Colonic mucosa (tissue), 4 donors: ENCODE data around the gene CACNA1A. TPM values are rescaled to one million over a fixed set of nuclear protein-coding genes. Genes with fewer than 3 reads are reported as not detected.

Experiments used
- DNase-seq: peaks from one replicate; pipeline ENCODE4 v3.0.0-alpha.2; 2020
- H3K27ac ChIP-seq: fragments of 200-600 bp; one replicate; pipeline ENCODE4 v1.8.0; 2021
- H3K27me3 ChIP-seq: fragments of 200-600 bp; one replicate; pipeline ENCODE4 v1.8.0; 2021
- H3K36me3 ChIP-seq: fragments of 200-600 bp; one replicate; pipeline ENCODE4 v1.8.0; 2021
- H3K4me1 ChIP-seq: fragments of 200-600 bp; one replicate; pipeline ENCODE4 v1.8.0; 2021; ENCODE audit warnings: mild to moderate bottlenecking
- H3K4me3 ChIP-seq: fragments of 200-600 bp; one replicate; pipeline ENCODE4 v1.8.0; 2021
- H3K9ac ChIP-seq, 2 donors: one replicate each; pipeline ENCODE4 v1.7.0; 2013; ENCODE audit warnings: control low read depth in 2 of 2, low read depth in 2 of 2, low read length in 2 of 2
- H3K9me3 ChIP-seq: fragments of 200-600 bp; one replicate; pipeline ENCODE4 v1.8.0; 2021
- CTCF ChIP-seq: fragments of 200-600 bp; IDR thresholded peaks from one replicate; pipeline ENCODE4 v1.8.0; 2022; ENCODE audit warnings: antibody characterized with exemption, mild to moderate bottlenecking
- intact Hi-C: fragments of 100-400 bp; cut with DNase I; formaldehyde crosslinking; loops from one replicate; pipeline ENCODE4 v1.14.1; 2022
- total RNA-seq, 2 donors: library from RNA; stranded (reverse); fragmentation: NEBNext Ultra II Directional in 1 of 2; extraction: Animal tissue kit (Norgen Biotek cat#: 25700) in 1 of 2; gene quantifications; one replicate each; pipeline ENCODE4 v1.2.1, GENCODE V29; 2021
- donor health status: healthy.
- donor health status: DM: no; HTN: no; CAD: no.
- donor health status: DM: no; HTN: no; CAD: no.

CACNA1A gene
- total RNA-seq, 2 donors from 2014 or later, result 4.9 to 6.1 TPM

- Histone ChIP-seq H3K4me1 (no peaks in the 10 kb centered on the region), H3K9ac (no peak overlapping the region), H3K4me3 (no peak overlapping the region), H3K9me3 (no peaks in the 10 kb centered on the region), H3K36me3 (no peaks in the 10 kb centered on the region), H3K27me3 (no peaks in the 10 kb centered on the region), H3K27ac (no peak overlapping the region)
- intact Hi-C loops, result no loop called here
- no peak for TF ChIP-seq CTCF
- no peak for DNase-seq
Measured at GRCh38 chr19:13544423-13544822, 38.1 kb upstream of the CACNA1A start.

- DNase-seq, result no peak
- no peaks in the 10 kb centered on the region for H3K9me3 ChIP-seq
- H3K36me3 ChIP-seq, result no peaks in the 10 kb centered on the region
- no peaks in the 10 kb centered on the region for H3K27me3 ChIP-seq
- intact Hi-C loops, result no loop called here
- no peak overlapping the region for H3K27ac ChIP-seq
- no peak overlapping the region for H3K9ac ChIP-seq
- H3K4me3 ChIP-seq, result no peak overlapping the region
- TF ChIP-seq CTCF, result no peak
- H3K4me1 ChIP-seq, result no peaks in the 10 kb centered on the region
Measured at GRCh38 chr19:13541554-13541953, 35.3 kb upstream of the CACNA1A start.

- H3K27ac ChIP-seq, result no peak overlapping the region
- H3K4me3 ChIP-seq, result no peak overlapping the region
- no peak for TF ChIP-seq CTCF
- DNase-seq, result no peak
- no peaks in the 10 kb centered on the region for H3K27me3 ChIP-seq
- no peaks in the 10 kb centered on the region for H3K9me3 ChIP-seq
- no peaks in the 10 kb centered on the region for H3K36me3 ChIP-seq
- no peaks in the 10 kb centered on the region for H3K4me1 ChIP-seq
- intact Hi-C loops, result no loop called here
- H3K9ac ChIP-seq, result no peak overlapping the region
Measured at GRCh38 chr19:13539332-13539731, 33.1 kb upstream of the CACNA1A start.

- TF ChIP-seq CTCF, result no peak
- Histone ChIP-seq H3K9me3 (no peaks in the 10 kb centered on the region), H3K27me3 (no peaks in the 10 kb centered on the region), H3K9ac (no peak overlapping the region), H3K36me3 (no peaks in the 10 kb centered on the region), H3K4me1 (no peaks in the 10 kb centered on the region), H3K4me3 (no peak overlapping the region), H3K27ac (no peak overlapping the region)
- no peak for DNase-seq
- intact Hi-C loops, result no loop called here
Measured at GRCh38 chr19:13538601-13539253, 32.4 kb upstream of the CACNA1A start.

GRCh38 chr19:13537454-13537853, 31.2 kb upstream of the CACNA1A start:
- TF ChIP-seq CTCF, result no peak
- H3K9ac ChIP-seq, result no peak overlapping the region
- H3K27me3 ChIP-seq, result no peaks in the 10 kb centered on the region

More at GRCh38 chr19:13537454-13537853, 31.2 kb upstream of the CACNA1A start:
- Histone ChIP-seq H3K4me3 (no peak overlapping the region), H3K36me3 (no peaks in the 10 kb centered on the region), H3K27ac (no peak overlapping the region), H3K4me1 (no peaks in the 10 kb centered on the region), H3K9me3 (no peaks in the 10 kb centered on the region)
- intact Hi-C loops, result no loop called here
- DNase-seq, result no peak
